Gastrocnemius medialis (tissue), 4 donors: ENCODE results near the gene PRMT7.

ENCODE experiments used
- CTCF ChIP-seq, 5 experiments: fragments of 450-650 bp in 3 of 5; fragments of 200-600 bp in 2 of 5; sonication (generic) in 2 of 5; IDR thresholded peaks in 4 of 5; conservative IDR thresholded peaks in 1 of 5; 1 replicate in 4 of 5; 2 replicates in 1 of 5; pipeline ENCODE4 v1.5.1; 2016 to 2019; ENCODE audit warnings: antibody characterized with exemption in 5 of 5, mild to moderate bottlenecking in 3 of 5, moderate library complexity in 3 of 5
- POLR2A ChIP-seq, 2 donors: fragments of 450-650 bp; IDR thresholded peaks; one replicate each; pipeline ENCODE4 v1.6.1; 2017; ENCODE audit warnings: antibody characterized with exemption in 2 of 2, mild to moderate bottlenecking in 2 of 2, moderate library complexity in 2 of 2

GRCh38 chr16:68384288-68385161, 73.7 kb downstream of the PRMT7 start:
- TF ChIP-seq CTCF (IDR thresholded peaks at IDR 0.05 in 4 of 5, conservative IDR thresholded peaks at IDR 0.05 in 1 of 5) (no peak), POLR2A (IDR thresholded peaks at IDR 0.05) (no peak)
